ENCODE results near the gene KCNH5.

DNA sequence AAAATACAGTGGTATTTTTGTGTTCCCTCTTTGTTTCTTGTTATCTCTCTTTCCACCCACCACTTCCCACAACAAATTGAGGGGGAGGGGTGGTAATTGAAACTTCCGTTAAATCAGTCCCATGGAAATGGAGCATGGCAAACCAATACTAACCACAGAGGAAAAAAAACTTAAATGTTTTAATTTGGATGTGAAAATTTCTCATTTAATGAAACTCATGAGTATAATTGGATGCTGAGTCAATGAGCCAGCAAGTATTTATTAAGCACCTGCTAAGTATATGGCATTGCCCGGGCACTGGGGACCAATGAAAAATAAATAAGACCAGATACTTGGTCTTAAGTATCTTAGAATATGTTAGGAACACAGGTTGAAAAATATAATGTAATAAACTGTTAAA, 147.5 kb downstream of the KCNH5 start:
- TF ChIP-seq TAF1 (IDR thresholded peaks at IDR 0.05; ENCODE audit: borderline replicate concordance, insufficient read depth, low read length) (no peak), SIN3A (IDR thresholded peaks at IDR 0.05; ENCODE audit: borderline replicate concordance, insufficient read depth, low read length) (no peak)
- TF ChIP-seq, protein P1, sequence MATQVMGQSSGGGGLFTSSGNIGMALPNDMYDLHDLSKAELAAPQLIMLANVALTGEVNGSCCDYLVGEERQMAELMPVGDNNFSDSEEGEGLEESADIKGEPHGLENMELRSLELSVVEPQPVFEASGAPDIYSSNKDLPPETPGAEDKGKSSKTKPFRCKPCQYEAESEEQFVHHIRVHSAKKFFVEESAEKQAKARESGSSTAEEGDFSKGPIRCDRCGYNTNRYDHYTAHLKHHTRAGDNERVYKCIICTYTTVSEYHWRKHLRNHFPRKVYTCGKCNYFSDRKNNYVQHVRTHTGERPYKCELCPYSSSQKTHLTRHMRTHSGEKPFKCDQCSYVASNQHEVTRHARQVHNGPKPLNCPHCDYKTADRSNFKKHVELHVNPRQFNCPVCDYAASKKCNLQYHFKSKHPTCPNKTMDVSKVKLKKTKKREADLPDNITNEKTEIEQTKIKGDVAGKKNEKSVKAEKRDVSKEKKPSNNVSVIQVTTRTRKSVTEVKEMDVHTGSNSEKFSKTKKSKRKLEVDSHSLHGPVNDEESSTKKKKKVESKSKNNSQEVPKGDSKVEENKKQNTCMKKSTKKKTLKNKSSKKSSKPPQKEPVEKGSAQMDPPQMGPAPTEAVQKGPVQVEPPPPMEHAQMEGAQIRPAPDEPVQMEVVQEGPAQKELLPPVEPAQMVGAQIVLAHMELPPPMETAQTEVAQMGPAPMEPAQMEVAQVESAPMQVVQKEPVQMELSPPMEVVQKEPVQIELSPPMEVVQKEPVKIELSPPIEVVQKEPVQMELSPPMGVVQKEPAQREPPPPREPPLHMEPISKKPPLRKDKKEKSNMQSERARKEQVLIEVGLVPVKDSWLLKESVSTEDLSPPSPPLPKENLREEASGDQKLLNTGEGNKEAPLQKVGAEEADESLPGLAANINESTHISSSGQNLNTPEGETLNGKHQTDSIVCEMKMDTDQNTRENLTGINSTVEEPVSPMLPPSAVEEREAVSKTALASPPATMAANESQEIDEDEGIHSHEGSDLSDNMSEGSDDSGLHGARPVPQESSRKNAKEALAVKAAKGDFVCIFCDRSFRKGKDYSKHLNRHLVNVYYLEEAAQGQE (IDR thresholded peaks at IDR 0.05; ENCODE audit: insufficient read depth in 1 of 2, low read depth in 2 of 2, low read length in 2 of 2), result no peak
